CD4-positive, alpha-beta T cell treated with Interleukin-21 for 1 hour (primary cell): ENCODE measurements around the gene ANKRD24.
A peak's percentile ranks its signal among the peaks of the same experiment; 100 is the strongest.
"Not testable (repeated sequence)": the region's sequence is repeated elsewhere in the genome, so short reads cannot be mapped to it uniquely, and the experiment has no call there.

Source experiments
- DNase-seq: peaks from one replicate; pipeline ENCODE4 v3.0.0-alpha.2; 2020

ANKRD24 gene

DNA sequence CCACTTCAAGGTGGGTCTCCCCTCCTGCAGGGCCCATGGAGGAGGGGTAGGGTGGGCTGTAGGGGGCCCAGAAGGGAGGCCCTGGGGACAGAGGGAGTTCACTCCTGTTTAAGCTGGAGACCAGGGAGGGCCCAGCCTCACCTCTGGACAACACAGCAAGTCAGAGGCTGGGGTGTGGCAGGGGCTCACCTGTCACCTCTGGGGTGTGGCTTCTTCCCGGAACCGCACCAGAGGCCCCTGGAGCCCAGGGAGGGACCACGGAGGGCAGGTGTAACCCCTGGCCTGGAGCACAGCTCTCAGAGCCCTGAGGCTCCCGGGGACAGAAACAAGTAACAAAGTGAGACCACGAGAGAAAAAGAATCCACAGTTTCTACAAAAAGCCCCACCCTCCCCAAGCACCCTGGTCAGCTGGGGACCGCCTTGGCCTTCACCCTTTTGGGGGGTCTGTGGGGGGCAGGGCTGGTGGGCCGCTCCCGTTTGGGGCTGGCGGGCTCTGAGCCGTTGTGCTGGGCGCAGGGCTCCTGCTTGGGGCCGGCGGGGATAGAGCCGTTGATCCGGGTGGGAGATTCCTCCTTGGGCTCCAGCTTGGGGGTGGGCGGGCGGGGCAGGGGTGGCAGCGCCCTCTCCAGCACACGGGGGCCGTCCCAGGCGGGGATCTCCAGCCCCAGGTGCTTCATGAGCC, 8.1 kb upstream of the ANKRD24 start:
- DNase-seq = no peak

DNA sequence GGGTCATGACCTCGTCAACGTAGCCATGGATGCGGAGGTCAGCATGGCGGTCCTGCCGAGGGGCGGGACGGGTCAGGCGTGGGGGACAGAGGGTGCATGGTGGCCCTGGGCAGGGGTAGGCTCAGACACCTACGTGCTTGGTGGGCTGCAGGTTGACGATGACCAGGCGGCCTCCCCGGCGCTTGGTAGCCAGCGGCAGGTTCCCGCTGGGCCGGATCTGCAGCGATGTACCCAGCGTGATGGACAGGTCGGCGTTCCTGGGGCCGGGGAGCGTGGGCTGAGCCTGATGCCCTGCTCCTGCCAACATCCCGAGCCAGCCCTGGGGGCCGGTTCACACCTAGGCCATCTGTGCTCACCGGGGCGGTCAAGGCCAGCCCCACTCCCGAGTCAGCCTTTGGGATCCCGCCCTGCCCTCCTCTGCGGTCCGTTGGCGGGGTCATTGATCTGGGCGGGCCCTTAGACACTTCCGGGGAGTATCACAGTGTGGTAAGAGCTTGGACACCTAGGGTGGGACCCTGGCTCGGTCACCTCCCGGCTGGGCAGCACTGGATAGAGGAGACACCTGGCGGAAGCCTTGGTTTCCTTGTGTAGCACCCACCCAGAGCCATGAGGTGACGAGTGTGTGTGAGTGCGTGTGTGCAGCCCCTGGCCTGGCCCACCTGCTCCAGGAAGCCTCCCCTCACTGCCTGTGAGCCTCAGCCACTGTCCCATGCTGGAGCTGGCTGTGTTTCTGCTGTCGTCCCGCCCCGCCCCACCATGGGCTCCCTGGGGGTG, 7.4 kb upstream of the ANKRD24 start:
- no peak for DNase-seq

DNA sequence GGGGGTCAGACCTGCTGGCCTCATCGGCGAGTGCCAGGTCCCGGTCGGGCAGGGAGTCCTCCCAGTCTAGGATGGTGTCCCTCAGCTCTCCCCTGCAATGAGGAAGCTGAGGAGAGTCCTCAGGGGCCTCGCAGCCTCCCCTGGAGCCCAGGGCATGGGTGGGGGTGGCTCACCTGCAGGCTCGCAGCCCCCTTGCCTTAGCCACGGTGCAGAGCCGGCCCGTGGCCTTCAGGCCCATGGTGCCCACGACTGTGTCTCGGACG, 6.9 kb upstream of the ANKRD24 start:
- no peak for DNase-seq

DNA sequence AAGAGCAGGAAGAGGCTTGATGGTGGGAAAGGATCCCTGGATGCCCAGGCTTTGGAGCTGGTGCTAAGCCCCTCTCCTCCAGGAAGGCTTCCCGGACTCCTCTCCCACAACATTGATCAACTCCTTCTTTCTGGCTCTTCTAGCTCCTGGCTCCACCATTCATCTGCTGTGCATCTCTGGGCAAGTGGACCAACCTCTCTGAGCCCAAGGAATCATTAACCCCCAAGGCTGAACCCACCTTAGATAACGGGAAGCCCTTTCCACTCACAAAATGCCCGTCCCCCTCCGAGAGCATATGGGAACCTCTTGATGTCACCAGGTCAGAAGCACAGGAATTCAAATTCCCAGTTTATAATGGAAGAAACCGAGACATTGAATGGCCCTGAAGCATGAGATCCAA, 5.3 kb upstream of the ANKRD24 start:
- DNase-seq = no peak

DNA sequence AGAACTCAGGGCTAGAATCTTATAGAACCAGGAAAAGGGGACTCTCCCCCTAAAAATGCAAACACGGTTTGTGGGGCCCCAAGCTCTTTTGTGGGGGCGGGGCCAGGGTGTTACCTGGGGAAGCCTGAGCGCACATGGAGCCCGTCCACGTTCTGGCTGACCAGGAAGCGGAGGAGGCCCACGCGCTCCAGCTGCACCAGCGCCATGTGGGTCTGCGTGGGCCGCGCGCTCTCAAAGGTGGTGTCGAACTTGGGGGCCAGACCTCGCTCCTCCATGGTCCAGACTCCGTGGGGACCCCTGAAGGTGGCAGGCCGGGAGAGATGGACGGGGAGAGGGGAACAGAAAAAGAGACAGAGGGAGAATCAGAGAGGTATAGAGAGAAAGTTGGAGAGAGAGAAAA, 3.5 kb upstream of the ANKRD24 start:
- DNase-seq = no peak

DNA sequence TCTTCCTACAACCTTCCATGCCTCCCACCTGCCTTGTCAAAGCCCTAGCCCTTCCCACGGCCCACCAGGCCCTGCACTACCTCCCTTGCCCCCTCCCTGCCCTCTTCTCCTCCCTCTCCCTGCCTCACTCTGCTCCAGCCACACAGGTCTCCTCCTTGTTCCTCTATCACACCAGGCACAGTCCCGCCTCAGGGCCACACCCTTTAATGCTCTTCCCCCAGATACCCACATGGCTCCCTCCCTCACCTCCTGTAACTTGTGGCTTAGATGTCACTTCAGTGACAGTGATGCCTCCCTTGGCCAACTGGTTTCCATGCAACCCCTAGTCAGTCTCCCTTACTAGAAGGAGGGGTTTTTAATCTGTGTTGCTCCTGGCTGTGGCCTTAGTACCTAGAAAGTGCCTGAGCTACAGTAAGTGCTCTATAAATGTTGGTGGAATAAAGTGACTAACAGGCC, 1.4 kb upstream of the ANKRD24 start:
- DNase-seq = no peak

DNA sequence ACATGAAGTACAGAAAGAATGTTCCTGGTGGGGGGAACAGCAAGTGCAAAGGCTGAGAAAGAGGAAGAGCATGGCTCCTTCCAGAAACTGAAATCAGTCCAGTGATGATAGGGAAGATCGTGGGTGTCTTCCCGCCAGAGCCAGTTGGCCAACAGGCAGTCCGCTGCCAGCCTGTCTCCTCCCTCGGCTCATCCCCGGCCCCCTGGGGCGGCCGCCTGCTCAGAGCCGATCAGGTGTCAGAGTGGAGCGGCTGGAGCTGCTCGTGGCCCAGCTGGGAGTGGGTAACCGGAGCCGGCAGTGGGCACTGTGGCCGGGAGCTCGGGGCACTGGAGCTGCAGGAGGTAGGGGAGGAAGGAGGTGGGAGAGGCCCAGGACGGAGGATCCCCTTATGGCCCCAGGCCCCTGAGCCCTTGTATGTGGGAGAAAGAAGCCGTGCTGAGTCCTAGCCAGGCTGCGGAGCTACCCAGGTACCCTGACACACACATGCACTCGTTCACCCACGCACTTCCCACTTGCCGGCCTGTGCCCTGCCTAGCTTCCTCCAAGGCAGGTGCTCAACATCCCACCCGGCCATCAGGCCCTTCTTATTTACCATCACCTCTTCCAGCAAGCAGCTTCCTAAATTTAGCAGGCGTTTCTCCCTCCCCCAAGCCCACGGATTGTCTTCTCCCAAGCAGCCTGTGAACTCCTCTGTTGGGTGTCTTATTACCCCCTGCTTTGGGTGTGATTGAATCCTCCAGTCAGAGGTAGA, 1.7 kb downstream of the ANKRD24 start:
- no peak for DNase-seq

DNA sequence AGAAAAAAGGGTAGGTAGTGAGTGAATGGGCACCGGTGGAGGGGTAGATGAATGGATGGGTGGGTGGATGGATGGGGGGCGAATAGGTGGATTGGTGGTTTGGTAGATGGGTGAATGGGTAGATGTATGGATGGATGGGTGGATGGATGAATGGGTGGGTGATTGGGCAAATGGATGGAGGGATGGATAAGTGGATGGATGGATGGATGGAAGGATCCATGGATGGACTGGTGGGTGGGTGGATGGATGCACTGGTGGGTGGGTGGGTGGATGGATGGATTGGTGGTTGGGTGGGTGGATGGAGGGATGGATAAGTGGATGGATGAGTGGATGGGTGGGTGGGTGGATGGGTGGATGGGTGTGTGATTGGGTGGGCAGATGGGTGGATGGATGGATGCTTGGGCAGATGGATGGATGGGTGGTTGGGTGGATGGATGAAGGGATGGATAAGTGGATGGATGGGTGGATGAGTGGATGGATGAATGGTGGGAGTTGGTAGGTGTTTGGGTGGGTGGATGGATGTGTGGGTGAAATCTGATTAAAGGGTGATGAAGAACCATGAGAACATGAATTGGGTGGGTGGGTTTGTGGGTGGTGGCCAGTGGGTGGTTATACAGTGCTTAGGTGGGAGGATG, 2.3 kb downstream of the ANKRD24 start:
- DNase-seq = no peak

DNA sequence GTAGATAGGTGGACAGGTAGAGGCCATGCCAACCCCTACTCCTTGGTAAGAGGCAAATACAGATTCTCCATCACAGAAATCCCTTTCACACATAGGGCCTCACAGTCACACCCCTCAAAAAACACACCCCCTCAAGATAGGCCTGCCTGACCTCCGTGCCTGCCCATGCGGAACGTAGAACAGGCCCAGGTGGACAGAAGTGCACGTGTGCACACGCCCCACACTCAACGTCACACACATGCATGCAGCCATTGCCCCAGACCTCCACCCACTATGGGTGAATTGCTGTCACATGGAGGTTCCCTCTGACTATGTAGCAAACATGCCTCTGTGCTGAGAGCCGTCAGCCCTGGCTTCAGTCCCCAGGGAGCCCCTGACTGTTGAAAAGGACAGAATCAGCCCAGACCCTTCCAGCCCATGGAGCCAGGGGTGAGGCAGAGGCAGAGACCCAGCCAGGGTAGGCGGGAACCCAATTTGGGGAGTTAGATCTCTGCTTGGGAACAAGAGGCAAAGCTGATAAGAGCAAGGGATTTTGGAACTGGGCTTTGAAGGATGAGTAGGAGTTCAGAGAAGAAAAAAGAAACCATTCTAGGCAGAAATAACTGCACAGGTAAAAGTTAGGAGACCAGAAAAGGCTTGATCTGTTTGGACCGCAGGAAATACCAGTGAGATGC, 3.1 kb downstream of the ANKRD24 start:
- no peak for DNase-seq

DNA sequence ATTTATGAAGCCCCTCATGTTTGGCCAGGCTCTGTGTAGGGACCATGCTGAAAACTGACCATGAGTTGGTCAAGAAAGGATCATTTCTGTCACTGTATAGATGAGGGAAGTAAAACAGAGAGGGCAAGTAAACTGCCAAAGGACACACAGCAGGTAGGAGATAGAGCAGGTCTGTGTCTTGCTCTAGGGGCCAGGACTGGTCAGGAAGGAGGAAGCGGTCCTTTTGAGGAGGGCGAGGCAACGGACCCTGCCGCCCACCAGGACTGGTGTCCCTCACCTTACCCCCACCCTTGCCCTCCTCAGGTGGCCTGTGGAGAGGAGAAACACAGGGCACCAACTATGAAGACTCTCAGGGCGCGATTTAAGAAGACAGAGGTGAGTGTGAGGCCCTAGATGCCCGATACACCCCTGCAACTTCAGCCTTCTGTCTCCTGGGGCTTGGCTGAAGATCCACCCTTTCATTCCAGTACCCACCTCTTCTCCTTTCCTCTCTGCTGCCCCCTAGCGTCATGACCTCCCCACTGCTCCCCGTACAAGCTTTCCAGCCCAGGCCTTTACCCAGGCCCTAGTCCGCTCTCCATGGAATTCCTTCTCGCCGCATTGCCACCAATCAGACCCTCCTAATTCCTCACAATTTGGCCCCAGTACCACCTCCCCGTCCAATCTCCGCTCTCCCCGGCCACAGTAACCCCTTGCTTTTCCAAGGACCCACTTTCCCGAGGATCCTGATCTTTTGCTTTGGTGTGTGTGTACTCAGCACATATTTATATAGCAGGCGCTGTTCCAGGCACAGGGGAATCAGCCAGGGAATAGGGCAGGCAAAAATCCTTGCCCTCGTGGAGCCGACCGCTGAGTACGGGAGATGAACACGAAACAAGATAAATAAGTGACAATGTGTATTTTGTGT, 3.9 kb downstream of the ANKRD24 start:
- peak; percentile 78 for DNase-seq

DNA sequence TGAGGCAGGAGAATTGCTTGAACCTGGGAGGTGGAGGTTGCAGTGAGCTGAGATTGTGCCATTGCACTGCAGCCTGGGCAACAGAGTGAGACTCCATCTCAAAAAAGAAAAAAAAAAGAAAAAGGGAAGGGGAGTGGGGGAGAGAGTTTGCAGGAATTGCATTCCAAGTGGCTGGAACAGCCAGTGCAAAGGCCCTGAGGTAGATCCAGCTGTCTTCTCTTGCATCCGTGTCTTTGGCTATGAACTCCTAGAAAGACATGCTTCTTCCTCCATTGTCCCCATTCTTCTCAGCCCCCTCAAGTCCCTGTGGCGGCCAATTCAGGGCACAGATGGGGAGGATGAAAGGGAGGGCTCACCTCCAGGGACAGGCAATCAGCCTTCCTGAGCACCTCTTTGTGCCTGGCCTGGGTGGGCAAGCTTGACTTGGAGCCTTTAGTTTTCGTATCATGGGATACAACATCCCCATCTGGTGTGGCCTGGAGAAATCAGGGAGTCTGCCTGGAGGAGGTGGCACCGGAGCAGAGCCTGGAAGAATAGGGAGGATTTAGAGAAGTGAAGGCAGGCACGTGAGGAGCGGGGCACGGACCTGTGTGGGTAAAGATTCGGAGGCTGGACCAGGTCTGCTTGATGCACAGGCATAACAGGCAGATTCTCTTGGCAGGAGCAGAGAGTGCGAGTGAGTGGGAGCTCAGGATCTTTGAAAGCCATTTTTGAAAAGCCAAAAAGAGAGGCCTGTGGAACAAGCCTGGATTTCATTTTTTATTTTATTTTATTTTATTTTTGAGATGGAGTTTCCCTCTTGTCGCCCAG, 5.0 kb downstream of the ANKRD24 start:
- no peak for DNase-seq

DNA sequence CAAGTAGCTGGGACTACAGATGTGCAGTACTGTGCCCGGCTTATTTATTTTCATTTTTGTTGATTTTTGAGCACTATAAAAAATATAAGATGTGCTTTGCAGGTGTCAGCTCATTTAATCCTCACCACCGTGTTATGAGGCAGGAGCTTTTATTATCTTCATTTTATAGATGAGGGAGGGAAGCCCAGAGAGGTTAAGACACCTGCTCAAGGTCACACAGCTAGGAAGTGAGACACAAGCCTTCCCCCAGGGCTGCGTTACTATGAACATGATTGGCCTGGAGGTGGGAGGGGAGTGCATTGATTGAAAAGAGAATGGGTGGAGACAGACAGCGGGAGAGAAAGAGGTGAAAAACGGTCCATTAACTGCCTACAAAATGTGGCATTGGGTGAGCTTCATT, 7.2 kb downstream of the ANKRD24 start:
- DNase-seq = no peak

DNA sequence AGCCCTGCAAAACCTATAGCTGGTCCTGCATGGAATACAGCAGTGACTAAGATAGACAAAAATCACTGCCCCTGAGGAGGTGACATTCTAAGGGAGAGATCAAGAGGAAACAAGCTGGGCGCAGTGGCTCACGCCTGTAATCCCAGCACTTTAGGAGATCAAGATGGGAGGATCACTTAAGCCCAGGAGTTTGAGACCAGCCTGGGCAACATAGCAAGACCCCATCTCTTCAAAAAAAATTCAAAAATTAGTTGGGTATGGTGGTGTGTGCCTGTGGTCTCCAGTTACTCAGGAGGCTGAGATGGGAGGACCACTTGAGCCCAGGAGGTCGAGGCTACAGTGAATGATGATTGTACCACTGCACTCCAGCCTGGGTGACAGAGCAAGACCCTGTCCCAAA, 10.0 kb downstream of the ANKRD24 start:
- not testable (repeated sequence) for DNase-seq

DNA sequence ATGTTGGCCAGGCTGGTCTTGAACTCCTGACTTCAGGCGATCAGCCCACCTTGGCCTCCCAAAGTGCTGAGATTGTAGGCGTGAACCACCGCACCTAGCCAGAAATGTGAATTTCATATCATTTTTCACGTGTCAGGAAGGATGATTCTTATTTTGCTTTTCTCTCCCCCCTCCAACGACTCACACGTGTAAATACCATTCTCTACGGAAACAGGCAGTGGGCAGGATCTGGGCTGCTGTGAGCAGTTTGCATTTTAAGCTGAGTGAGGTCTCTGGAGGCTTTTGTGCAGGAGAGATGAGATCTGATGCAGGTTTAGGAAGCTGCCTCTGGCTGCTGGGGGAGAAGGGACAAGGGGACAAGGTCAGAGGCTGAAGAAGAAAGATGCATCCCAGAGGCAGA, 11.9 kb downstream of the ANKRD24 start:
- DNase-seq = no peak

DNA sequence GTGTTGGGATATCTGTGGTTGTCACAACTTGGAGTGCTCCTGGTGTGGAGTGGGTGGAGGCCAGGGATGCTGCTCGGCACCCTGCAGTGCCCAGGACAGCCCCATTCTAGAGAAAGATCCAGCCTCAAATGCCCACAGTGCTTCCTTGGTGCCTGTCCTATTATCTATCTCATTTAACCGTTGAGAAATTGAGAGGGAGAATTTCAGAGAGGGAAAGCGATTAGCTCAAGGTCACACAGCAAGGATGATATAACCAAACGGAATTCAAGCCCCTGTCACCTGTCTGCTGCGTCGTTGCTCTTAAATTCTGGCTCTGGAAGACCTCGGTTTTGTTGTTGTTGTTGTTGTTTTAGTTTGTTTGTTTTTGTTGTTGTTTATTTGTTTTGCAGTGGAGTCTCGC, 13.5 kb downstream of the ANKRD24 start:
- DNase-seq = no peak

DNA sequence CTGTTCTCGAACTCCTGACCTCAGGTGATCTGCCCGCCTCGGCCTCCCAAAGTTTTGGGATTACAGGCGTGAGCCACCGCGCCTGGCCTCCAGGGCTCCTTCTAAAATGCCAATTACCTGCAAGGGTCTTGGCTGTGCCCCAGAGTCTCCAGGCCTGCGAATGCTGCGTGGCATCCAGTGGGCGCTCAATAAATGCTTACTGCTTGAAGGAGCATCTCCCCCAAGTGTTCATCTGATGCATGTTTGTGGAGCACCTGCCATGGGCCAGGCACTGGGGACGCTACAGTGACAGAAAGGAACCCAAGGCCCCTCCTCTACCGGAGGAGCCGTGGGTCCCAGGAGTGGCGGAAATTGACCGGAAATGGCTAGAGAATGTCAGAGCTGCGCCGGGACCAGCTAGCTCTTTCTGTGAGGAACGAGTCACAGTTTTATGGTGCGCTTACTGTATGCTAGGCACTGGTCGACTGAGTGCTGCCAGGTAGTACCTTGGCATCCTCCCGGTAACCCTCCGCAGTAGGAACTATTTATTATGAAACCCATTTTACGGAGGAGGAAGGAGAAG, 14.2 kb downstream of the ANKRD24 start:
- no peak for DNase-seq

DNA sequence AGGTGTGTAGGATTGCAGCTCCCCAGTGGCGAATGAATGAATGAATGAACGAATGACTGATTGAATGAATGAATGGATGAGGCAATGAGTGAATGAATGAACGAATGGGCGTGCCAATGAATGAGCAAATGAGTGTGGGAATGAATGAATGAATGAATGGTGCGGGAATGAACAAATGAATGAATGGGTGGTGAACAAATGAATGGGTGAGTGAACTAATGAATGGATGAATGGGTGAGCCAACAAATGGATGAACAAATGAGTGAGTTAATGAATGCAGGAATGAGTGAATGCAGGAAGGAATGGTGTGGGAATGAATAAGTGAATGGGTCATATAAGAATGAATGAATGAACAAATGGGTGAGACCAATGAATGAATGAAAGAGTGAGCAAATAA, 14.7 kb downstream of the ANKRD24 start:
- no peak for DNase-seq

DNA sequence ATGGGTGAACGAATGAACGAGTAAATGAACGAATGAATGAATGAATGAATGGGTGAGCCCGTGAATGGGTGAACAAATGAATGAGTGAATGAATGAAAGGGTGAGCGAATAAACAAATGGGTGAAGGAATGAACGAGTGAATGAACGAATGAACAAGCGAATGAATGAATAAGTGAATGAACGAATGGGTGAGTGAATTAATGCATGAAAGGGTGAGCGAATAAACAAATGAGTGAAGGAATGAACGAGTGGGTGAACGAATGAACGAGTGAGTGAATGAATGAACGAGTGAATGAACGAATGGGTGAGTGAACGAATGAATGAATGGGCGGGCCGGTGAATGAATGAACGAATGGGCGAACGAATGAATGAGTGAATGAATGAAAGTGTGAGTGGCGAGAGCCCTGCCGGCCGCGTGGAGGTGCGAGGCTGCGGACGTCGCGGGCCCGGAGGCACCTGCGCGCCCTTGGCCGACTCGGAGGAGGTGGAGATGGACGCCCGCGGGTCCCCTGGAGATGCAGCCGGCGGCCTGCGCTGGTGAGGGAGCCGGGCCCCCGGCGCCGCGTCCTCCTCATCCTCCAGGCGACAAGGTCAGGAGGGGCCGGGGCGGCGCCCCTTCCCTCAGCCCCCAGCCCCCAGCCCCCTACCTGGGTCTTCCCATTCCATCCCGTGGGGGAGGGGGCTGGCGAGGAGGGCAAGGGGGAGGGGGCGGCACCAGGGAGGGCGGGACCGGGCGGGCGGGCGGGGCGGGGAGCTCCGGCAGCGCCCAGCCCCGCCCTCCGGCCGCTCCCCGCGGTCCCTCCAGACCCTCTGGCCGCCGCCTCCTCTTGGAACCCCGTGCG, 15.4 kb downstream of the ANKRD24 start:
- no peak for DNase-seq

DNA sequence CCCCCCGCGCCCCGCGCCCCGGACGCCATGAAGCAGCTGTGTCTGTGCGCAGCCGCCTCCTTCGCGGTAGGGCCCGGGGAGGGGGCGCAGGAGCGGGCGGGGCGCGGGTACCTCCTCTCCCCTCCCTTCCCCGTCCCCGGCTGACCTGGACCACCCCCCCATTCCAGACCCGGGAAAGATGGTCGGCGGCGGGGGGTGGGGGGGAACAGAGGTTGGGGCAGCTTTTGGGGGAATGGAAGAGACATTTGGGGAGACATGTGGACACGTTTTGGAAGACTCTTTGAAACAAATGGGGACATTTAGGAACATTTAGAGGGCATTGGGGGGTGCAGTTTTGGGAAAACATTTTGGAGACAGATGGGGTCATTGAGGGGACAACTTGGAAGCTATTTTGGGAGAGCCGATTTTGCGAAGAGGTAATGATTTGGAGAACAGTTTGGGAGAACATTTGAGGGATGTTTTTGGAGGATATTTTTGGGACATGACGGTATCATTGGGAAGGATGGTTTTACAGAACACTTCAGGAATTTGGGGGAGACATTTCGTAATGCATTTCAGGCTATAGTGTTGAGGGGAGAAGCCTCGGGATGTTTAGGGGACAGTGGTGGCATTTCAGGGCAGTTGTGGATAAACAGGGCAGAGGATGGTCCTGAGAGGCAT, 16.1 kb downstream of the ANKRD24 start:
- no peak for DNase-seq
